ENCODE data around the gene NDC80.

GRCh38 chr18:2534906-2535305, 36.5 kb upstream of the NDC80 start:
- TF ChIP-seq CTCF (IDR thresholded peaks at IDR 0.05; ENCODE audit: low read length) = no peak
- no peak for TF ChIP-seq EZH2 (optimal IDR thresholded peaks at IDR 0.05; ENCODE audit: low read depth, low read length)
- no peak for TF ChIP-seq EZH2phosphoT487 (IDR thresholded peaks at IDR 0.05; ENCODE audit: low read length)
